Body of pancreas (tissue), 4 donors: ENCODE results near the gene YOD1.
A peak's percentile ranks its signal among the peaks of the same experiment; 100 is the strongest.

ENCODE experiments used
- POLR2A ChIP-seq, 3 donors: fragments of 450-650 bp; IDR thresholded peaks; one replicate each; pipeline ENCODE4 v1.6.1; 2016; ENCODE audit warnings: antibody characterized with exemption in 3 of 3, mild to moderate bottlenecking in 2 of 3
- TF ChIP-seq, protein P1 (sequence below), 7 experiments: fragments of 450-650 bp in 4 of 7; fragments of 200-600 bp in 3 of 7; sonication (generic) in 3 of 7; IDR thresholded peaks; one replicate each; pipeline ENCODE4 v1.5.1; 2016 to 2019; ENCODE audit warnings: antibody characterized with exemption in 7 of 7

DNA sequence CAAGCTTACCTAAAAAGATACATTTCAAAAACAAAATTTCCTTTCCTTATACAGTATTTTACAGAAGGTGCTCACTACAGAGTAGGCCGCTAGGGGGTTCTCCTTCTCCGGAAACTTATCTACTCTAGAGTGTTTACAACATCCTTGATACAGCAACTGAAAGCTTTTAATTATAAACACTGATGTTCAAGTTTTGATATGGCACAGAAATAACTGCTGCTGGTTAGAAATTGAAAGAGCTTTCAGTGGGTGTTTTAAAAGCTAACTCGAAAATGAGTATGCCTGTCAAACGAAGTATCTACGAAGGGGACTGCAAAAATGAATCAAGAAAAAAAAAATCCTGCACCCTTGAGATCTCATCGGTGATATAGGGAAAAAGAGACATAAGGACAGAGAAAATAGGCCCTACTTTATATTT is 1.0 kb downstream of the YOD1 start:
- TF ChIP-seq, protein P1, sequence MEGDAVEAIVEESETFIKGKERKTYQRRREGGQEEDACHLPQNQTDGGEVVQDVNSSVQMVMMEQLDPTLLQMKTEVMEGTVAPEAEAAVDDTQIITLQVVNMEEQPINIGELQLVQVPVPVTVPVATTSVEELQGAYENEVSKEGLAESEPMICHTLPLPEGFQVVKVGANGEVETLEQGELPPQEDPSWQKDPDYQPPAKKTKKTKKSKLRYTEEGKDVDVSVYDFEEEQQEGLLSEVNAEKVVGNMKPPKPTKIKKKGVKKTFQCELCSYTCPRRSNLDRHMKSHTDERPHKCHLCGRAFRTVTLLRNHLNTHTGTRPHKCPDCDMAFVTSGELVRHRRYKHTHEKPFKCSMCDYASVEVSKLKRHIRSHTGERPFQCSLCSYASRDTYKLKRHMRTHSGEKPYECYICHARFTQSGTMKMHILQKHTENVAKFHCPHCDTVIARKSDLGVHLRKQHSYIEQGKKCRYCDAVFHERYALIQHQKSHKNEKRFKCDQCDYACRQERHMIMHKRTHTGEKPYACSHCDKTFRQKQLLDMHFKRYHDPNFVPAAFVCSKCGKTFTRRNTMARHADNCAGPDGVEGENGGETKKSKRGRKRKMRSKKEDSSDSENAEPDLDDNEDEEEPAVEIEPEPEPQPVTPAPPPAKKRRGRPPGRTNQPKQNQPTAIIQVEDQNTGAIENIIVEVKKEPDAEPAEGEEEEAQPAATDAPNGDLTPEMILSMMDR (IDR thresholded peaks at IDR 0.05): peak; percentile 48 to 80 (median 68)
- TF ChIP-seq POLR2A (IDR thresholded peaks at IDR 0.05): no peak
